Duodenal mucosa (tissue), 2 donors: ENCODE measurements around the gene ZSCAN20.
"Not testable (repeated sequence)": the region's sequence is repeated elsewhere in the genome, so short reads cannot be mapped to it uniquely, and the experiment has no call there.

Source experiments
- H3K27ac ChIP-seq: one replicate; pipeline ENCODE4 v1.7.0; 2013; ENCODE audit warnings: low read depth, low read length
- H3K27me3 ChIP-seq, 2 donors: one replicate each; pipeline ENCODE4 v1.7.0; 2013; ENCODE audit warnings: low read length in 2 of 2, control low read depth in 1 of 2; ENCODE audit not compliant: insufficient read depth in 2 of 2, control insufficient read depth in 1 of 2
- H3K36me3 ChIP-seq, 2 donors: one replicate each; pipeline ENCODE4 v1.7.0; 2013; ENCODE audit warnings: low read length in 2 of 2, control low read depth in 1 of 2; ENCODE audit not compliant: insufficient read depth in 2 of 2, control insufficient read depth in 1 of 2
- H3K4me1 ChIP-seq, 2 donors: one replicate each; pipeline ENCODE4 v1.7.0; 2013; ENCODE audit warnings: low read length in 2 of 2, control low read depth in 1 of 2; ENCODE audit not compliant: insufficient read depth in 2 of 2, control insufficient read depth in 1 of 2
- H3K4me3 ChIP-seq, 2 donors: one replicate each; pipeline ENCODE4 v1.7.0; 2013; ENCODE audit warnings: low read length in 2 of 2, low read depth in 1 of 2
- H3K9ac ChIP-seq, 2 donors: one replicate each; pipeline ENCODE4 v1.7.0; 2013; ENCODE audit warnings: low read length in 2 of 2, low read depth in 1 of 2
- H3K9me3 ChIP-seq, 2 donors: one replicate each; pipeline ENCODE4 v1.7.0; 2013; ENCODE audit warnings: low read length in 2 of 2, control low read depth in 1 of 2; ENCODE audit not compliant: control insufficient read depth in 1 of 2

ZSCAN20 gene

DNA sequence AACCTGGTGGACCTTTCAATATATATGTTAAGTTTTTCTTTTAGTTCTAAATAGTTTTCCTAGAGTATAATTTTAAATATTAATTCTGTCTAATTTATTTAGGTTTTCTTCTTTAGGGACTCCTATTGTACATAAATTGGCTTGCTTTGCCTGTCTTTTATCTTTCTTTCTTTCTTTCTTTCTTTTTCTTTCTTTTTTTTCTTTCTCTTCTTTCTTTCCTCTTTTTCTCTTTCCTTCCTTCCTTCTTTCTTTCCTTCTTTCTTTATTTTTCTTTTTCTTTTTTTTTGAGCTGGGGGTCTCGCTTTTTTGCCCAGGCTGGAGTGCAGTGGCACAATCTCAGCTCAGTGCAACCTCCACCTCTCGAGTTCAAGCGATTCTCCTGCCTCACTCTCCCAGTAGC lies 35.2 kb downstream of the ZSCAN20 start:
- no peak overlapping the region for H3K9ac ChIP-seq

DNA sequence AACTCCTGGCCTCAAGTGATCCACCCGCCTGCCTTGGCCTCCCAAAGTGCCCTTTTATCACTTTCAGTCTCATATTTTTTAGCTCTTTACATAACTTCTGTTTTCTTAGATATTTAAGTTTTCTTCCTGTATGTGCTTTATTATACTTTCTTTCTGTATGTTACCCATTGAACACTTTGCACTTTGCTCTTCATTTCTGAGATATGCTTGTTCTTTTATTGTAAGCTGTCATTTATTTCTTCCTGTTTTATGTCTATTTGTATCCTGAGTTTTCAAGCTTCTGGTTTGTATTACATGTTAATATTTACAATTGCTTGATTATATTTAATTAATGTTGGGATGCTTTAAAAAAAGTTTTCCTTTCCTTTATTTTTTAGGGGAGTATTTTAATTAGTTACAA lies 35.7 kb downstream of the ZSCAN20 start:
- Histone ChIP-seq H3K27ac (no peak overlapping the region), H3K36me3 (no peaks in the 10 kb centered on the region), H3K9ac (no peak overlapping the region), H3K27me3 (no peaks in the 10 kb centered on the region), H3K4me1 (peaks cover 0 to 4% of the 10 kb centered on the region in 2 donors), H3K4me3 (no peak overlapping the region), H3K9me3 (no peaks in the 10 kb centered on the region)

More for the DNA sequence above, 35.2 kb downstream of the ZSCAN20 start:
- H3K27ac ChIP-seq = no peak overlapping the region
- H3K9me3 ChIP-seq = no peaks in the 10 kb centered on the region
- no peak overlapping the region for H3K4me3 ChIP-seq
- no peaks in the 10 kb centered on the region for H3K36me3 ChIP-seq
- H3K4me1 ChIP-seq = peaks cover 0 to 4% of the 10 kb centered on the region in 2 donors
- H3K27me3 ChIP-seq = no peaks in the 10 kb centered on the region

GRCh38 chr1:33509276-33509675 lies 36.8 kb downstream of the ZSCAN20 start:
- not testable (repeated sequence) for H3K4me1 ChIP-seq, H3K9me3 ChIP-seq, H3K36me3 ChIP-seq, H3K27ac ChIP-seq, H3K27me3 ChIP-seq, H3K9ac ChIP-seq, H3K4me3 ChIP-seq

- Histone ChIP-seq H3K4me3 (no peak overlapping the region), H3K9ac (no peak overlapping the region), H3K27me3 (no peaks in the 10 kb centered on the region), H3K4me1 (peaks cover 0 to 4% of the 10 kb centered on the region in 2 donors), H3K36me3 (no peaks in the 10 kb centered on the region), H3K27ac (no peak overlapping the region), H3K9me3 (no peaks in the 10 kb centered on the region)
Observed at GRCh38 chr1:33512226-33513011, 40.0 kb downstream of the ZSCAN20 start.

DNA sequence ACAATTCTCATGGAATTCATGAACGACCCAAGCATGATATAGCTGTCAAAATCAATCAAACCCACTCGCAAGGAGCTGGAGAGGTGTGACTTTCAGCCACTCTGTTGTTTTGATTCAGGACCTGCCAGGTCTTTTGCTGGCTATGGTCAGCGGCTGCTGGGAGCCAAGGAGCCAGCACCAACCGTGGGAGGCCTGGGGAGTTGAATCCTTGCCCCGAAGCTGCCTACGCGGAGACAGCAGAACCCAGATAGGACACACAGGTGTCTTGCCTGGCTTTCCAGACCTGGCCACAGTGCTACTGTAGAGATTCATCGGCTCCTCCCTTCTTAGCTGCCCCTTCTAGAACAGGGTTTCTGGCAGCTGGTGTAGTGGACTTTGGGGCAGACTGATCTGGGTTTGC lies 42.7 kb downstream of the ZSCAN20 start:
- peaks cover 0 to 4% of the 10 kb centered on the region in 2 donors for H3K27me3 ChIP-seq
- no peak overlapping the region for H3K4me3 ChIP-seq
- H3K9ac ChIP-seq = no peak overlapping the region
- H3K9me3 ChIP-seq = no peaks in the 10 kb centered on the region
- H3K36me3 ChIP-seq = no peaks in the 10 kb centered on the region
- no peak overlapping the region for H3K27ac ChIP-seq
- no peaks in the 10 kb centered on the region for H3K4me1 ChIP-seq

DNA sequence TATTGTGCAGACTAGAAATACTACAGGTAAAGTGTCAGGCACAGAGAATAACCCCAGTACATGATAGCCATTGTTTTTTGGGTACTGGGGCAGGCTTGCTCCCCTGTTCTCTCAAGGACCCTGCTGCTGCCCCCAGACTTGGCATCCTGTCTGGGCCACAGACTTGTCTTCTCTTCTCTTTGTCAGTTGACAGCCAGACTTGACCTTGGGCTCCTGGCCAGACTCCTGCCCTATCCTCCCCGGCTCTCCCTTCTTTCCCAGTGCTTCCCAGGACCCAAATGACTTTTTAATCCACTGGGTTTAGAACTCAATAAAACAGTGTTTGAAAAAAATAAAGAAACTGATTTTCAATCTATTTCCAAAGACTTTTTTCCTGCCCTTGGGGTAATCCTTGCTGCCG lies 43.2 kb downstream of the ZSCAN20 start:
- peaks cover 0 to 4% of the 10 kb centered on the region in 2 donors for H3K27me3 ChIP-seq
- no peaks in the 10 kb centered on the region for H3K9me3 ChIP-seq
- no peaks in the 10 kb centered on the region for H3K36me3 ChIP-seq
- no peak overlapping the region for H3K9ac ChIP-seq
- H3K4me3 ChIP-seq = no peak overlapping the region
- H3K27ac ChIP-seq = no peak overlapping the region
- no peaks in the 10 kb centered on the region for H3K4me1 ChIP-seq

- H3K4me3 ChIP-seq = no peak overlapping the region
- H3K27me3 ChIP-seq = peaks cover 0 to 4% of the 10 kb centered on the region in 2 donors
- H3K4me1 ChIP-seq = no peaks in the 10 kb centered on the region
- no peak overlapping the region for H3K27ac ChIP-seq
- no peaks in the 10 kb centered on the region for H3K36me3 ChIP-seq
- no peaks in the 10 kb centered on the region for H3K9me3 ChIP-seq
- no peak overlapping the region for H3K9ac ChIP-seq
Observed at GRCh38 chr1:33516428-33516827, 44.0 kb downstream of the ZSCAN20 start.

DNA sequence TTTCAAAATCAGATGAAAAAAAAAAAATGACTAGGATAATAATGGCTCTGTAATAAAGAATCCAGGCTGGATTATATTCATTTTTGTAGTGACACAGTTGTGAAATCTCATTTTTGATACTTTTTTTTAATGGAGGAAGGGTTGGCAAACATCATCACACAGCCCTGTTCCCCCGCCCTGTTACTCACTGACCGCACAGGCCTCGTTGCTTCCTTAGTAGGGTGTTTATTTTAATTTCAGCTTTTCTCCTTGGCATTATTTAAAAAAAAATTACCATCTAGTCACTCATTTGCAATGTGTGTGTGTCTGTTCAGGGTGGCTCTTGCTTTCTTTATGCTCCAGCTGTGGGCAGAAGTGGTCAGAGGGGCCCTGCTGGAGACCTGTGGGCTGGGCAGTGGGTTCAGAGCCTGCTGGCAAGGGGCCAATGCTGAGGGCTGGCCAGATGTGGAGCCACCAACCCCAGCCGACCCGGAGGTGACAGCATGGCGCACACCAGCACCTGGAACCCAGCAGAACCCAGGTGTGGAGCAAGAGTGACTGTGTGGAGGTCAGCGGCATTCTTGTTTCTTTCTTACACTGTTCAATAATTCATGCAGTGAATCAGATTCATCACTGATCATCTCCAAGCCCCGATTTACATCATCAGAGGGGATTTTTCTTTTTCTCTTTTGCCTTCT lies 44.6 kb downstream of the ZSCAN20 start:
- Histone ChIP-seq H3K36me3 (no peaks in the 10 kb centered on the region), H3K4me3 (no peak overlapping the region), H3K27ac (no peak overlapping the region), H3K9ac (no peak overlapping the region), H3K9me3 (no peaks in the 10 kb centered on the region), H3K27me3 (peaks cover 0 to 4% of the 10 kb centered on the region in 2 donors), H3K4me1 (no peaks in the 10 kb centered on the region)

GRCh38 chr1:33517596-33518250 lies 45.3 kb downstream of the ZSCAN20 start:
- no peak overlapping the region for H3K4me3 ChIP-seq
- H3K4me1 ChIP-seq = no peaks in the 10 kb centered on the region
- H3K36me3 ChIP-seq = no peaks in the 10 kb centered on the region
- peaks cover 0 to 7% of the 10 kb centered on the region in 2 donors for H3K27me3 ChIP-seq
- H3K27ac ChIP-seq = no peak overlapping the region
- H3K9ac ChIP-seq = no peak overlapping the region
- no peaks in the 10 kb centered on the region for H3K9me3 ChIP-seq

GRCh38 chr1:33519240-33519884 lies 46.9 kb downstream of the ZSCAN20 start:
- no peaks in the 10 kb centered on the region for H3K9me3 ChIP-seq
- H3K27ac ChIP-seq = no peak overlapping the region
- no peak overlapping the region for H3K9ac ChIP-seq
- peaks cover 0 to 7% of the 10 kb centered on the region in 2 donors for H3K27me3 ChIP-seq
- no peaks in the 10 kb centered on the region for H3K36me3 ChIP-seq
- H3K4me3 ChIP-seq = no peak overlapping the region
- no peaks in the 10 kb centered on the region for H3K4me1 ChIP-seq
